ENCODE results near the gene SPATC1L.
"Not testable (repeated sequence)": the region's sequence is repeated elsewhere in the genome, so short reads cannot be mapped to it uniquely, and the experiment has no call there.

Gene SPATC1L

DNA sequence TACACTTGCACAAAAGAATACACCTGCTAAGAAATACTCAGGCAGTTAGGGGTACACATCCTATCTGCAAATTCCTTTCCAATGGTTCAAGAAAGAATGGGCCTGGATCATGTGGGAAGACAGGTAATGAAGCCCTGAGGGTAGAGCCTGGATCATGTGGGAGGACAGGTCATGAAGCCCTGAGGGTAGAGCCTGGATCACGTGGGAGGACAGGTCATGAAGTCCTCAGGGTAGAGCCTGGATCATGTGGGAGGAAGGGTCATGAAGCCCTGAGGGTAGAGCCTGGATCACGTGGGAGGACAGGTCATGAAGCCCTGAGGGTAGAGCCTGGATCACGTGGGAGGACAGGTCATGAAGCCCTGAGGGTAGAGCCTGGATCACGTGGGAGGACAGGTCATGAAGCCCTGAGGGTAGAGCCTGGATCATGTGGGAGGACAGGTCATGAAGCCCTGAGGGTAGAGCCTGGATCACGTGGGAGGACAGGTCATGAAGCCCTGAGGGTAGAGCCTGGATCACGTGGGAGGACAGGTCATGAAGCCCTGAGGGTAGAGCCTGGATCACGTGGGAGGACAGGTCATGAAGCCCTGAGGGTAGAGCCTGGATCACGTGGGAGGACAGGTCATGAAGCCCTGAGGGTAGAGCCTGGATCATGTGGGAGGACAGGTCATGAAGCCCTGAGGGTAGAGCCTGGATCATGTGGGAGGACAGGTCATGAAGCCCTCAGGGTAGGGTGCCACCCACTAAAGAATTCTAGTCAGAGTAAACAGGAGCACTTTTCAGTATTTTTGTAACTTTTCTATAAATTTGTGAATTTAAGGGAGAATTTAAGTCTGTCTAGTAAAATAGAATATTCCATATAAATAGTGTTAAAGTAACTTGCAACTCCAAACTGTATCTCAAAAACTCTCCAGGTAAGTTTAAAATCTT lies 16.9 kb upstream of the SPATC1L start:
- not testable (repeated sequence) for DNase-seq (ENCODE audit: low read depth in 1 of 2, low spot score in 1 of 2)

DNA sequence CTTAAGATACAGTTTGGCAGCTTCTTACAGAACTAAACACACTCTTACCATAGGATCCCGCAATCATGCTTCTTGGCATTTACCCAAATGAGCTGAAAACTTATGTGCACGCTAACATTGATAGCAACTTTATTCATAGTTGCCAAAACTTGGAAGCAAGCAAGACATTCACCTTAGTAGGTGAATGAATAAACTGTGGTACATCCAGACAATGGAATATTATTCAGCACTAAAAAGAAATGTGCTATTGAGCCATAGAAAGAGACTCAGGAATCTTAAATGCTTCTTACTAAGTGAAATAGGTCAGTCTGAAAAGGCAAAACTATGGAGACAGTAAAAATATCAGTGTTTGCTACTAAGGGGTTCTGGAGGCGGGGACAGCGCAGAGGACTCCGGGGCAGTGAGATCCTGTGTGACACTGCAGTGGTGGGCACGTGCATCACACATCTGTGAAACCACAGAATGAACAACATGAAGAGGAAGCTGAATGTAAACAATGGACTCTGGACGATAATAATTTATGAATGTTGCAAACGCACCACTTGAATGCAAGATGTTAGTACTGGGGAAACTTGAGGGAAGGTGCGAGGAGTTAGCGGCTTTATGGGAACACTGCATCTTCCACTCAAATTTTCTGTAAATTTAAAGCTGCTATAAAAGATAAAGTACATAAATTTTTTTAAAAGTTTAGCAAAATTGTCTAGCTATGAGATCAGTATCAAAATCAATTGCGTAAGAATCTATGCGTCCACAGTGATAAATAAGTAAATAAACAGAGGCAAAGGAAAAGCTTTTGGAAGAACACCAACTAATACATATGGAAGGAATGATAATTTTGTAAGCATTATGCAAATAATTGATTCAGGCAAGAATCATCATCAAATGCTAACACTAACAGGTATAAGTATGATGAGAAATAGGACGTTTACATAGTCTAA lies 15.4 kb upstream of the SPATC1L start:
- no peak for DNase-seq (ENCODE audit: low read depth in 1 of 2, low spot score in 1 of 2)

DNA sequence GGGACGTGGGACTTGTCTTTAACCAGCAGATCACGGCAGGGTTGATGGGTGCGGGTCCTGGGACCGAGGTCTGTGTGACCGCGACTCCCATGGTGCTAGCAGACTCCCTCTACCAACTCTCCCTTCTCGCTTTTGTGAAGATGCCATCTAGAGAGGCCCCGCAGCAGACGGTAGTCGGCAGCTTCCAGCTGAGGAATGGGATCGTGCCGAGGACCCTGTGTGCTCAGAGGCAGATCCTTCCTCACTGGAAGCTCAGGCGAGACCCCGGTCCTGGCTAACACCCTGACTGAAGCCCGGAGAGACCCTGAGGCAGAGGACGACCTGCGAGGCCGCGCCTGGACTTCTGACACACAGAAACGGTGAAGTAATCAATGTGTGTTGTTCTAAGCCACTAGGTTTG lies 12.5 kb upstream of the SPATC1L start:
- no peak for DNase-seq (ENCODE audit: low read depth in 1 of 2, low spot score in 1 of 2)

DNA sequence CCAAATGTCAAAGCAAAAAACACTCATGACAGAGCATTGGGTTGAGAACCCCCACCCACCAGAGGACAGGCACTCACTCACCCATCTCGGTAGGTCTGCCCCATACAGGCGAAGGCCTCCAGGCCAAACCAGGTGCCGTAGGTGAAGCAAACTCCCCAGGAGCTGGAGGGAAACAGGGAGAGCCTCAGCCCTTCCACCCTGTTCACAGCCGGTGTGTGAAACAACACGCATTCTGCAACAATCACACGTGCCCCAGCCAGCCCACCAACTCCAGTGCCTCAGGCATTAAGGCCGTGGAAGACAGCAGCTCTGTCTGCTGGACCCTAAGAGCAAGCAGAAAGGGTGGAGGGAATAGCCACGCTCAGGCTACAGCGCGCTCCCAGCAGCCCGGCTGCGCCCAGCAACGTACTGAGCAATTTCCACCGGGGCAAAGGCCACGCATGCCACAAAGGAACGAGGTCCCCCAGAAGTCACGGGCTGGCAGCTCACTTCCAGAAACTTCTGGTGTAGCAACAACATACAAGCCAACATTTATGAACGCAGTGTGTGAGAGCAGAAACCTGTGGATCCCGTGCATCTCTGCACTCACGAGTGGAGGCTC lies 11.4 kb upstream of the SPATC1L start:
- no peak for DNase-seq (ENCODE audit: low read depth in 1 of 2, low spot score in 1 of 2)

DNA sequence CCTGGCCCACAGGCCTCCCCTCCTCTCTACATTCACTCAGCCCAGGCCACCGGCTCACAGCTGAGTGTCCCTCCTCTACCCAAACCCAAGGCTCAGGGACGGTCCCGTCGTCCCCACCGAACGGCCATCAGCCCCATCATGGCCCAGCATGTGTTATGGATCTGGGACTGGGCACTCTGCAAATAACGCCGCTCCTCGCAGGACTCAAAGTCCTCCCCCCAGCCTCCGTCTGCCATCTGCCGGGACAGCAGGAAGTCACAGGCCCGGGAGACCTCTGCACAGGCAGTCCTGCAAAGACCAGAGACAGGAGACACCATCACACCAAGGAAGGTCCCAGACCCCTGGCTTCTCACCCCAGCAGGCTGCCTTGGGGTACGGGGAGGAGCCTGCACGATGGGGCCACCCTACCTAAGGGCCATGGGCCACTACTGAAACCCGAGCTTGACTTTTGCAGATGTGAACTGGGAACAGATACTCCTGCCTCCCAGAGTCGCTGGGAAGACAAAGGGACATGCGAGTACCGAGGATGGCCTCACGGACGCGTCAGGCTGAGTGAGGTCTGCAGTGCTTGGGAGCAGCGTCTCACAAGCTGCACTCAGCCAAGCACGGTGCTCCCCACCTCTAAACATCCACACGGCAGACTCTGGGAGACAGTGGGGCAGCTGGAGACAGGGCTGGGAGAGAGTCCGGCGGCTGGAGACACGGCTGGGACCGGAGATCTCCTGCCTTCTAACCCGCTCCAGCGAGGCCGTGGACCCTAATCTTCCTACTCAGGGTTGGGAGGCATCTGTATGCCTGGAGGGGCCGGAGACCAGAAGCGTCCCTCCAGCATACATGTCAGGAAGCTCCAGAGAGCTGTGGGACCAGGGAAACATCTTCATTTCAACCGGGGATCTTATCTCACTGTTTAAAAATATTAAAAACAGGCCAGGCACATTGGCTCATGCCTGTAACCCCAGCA lies 10.4 kb upstream of the SPATC1L start:
- no peak for DNase-seq (ENCODE audit: low read depth in 1 of 2, low spot score in 1 of 2)

DNA sequence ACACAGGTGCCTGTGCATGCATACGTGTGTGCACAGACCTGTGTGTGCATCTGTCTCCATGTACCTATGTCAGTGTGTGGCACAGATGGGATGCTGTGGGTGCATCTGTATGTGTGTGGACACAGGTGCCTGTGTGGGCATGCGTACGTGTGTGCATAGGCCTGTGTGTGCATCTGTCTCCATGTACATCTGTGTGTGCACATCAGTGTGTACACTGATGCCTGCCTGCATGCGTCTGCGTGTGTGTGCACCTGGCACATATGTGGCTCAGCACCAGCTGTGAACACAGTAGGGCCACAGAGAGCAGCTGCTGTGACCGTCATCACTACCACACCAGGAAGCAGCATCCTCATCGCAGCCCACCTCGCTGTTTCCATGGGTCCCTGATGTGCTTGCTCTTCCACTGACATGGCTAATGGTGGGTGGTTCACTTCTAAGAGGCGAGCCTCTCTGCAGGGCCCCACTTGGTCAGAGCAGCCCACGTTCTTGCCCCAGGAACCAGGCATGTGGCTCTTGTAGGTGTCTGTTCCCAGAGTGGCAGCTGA lies 9.6 kb upstream of the SPATC1L start:
- no peak for DNase-seq (ENCODE audit: low read depth in 1 of 2, low spot score in 1 of 2)

DNA sequence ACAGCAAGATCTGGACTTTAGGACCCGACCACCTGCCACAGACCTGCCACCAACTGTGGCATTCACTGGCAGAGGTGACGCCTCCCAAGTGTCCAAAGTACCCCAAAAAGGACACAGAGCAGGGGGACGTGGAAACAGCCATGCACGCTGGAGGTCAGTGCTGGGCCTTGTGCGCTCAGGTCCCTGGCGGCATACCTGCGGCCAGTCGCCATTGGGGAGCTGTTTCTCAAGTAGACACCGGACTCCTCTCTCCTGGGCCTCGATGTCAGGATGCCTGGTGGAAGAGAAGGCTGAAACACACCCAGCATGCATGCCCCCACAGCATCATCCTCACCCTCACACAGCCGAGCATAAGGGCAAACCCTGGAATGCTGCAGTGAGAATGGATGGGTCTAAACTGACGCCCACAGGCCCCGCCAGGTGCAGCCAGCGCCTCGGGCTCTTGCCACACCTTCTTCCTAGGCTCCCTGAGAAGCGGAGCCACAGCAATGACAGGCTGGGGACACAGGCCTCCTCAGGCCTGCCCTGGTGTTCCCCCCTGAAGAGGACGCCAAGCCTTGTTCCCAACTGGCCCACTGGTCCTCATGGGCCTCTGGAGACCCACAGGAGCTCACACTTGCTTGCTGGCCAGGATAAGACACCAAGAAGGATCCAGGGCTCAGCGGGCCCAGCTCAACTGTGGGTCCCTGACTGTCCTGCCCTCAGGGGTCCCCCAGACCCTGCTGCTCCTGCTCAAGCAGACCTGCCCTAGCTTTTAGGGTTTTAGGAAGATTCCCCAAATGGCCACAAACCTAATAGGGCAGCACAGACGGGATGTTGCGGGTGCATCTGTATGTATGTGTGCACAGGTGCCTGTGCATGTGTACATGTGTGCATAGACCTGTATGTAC lies 7.7 kb upstream of the SPATC1L start:
- DNase-seq (ENCODE audit: low read depth in 1 of 2, low spot score in 1 of 2), result no peak

DNA sequence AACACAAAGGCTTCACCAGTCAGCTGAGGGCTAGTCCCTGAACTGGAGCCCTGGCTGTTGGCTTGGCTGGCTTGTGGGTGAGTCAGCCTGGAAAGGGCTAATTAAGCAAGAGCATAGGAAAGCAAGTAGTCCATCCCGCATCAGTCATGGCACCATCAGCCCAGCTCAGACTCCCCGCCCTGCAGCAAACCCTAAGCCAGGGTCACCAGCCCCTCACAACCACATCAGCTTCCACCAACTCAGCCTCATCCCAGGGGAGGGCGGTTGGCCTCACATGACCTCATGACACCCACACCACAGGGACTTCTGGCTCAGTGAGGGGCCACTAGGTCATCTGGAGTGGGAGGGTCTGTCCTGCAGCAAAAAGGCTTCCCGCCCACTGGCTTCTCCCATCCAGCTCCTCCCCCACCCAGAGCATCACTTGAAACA lies 7.0 kb upstream of the SPATC1L start:
- no peak for DNase-seq (ENCODE audit: low read depth in 1 of 2, low spot score in 1 of 2)

DNA sequence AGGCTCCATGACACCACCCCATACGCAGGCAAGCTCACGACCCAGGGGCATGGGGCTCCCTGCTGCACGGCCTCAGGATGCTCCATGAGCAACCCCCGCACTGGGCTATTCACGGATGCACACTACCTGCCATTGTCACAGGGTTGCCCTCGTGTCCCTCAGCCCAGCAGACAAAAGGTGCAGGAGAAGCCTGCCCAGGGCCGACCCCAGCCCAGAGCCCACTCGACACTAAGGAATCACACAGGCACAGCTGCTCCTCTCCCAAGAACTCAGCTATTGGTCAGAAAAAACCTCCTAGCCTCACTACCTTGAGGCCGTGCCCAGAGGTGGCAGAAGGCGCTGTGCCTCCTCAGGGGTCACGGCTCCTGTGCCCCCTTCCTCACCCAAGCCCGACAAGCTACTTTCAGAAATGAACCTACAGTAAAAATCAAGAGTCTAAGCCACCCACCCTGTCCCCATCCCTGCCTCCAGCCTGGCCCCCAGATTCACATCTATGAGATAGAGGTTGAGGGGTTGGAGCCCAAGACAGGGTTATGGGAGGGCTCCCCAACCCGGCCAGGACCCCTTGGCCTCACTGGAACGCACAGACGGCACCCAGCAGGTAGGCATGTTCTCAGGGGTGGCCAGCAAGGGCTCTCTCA lies 6.4 kb upstream of the SPATC1L start:
- DNase-seq (ENCODE audit: low read depth in 1 of 2, low spot score in 1 of 2), result no peak

DNA sequence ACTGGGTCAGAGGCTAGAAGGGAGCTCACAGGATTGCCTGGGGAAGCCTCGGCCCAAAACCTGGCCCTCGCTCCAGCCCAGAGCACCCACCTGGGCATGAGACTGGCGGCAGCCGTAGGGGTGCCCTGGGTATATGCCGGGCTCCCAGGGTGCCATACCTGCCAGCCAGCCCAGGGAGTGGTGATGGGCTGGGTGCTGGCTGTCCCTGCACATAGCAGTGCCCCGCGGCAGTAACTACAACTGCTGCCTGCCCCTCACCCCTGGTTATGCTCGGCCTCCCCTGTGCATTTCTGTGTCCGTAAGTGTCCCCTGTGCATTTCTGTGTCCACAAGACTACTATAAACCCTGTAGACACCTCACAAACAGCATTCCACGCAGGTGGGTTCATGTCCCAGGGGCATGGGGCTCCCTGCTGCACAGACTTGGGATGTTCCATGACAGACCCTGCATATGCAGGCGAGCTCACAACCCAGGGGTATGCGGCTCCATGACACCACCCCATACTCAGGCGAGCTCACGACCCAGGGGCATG lies 5.8 kb upstream of the SPATC1L start:
- DNase-seq (ENCODE audit: low read depth in 1 of 2, low spot score in 1 of 2), result no peak

DNA sequence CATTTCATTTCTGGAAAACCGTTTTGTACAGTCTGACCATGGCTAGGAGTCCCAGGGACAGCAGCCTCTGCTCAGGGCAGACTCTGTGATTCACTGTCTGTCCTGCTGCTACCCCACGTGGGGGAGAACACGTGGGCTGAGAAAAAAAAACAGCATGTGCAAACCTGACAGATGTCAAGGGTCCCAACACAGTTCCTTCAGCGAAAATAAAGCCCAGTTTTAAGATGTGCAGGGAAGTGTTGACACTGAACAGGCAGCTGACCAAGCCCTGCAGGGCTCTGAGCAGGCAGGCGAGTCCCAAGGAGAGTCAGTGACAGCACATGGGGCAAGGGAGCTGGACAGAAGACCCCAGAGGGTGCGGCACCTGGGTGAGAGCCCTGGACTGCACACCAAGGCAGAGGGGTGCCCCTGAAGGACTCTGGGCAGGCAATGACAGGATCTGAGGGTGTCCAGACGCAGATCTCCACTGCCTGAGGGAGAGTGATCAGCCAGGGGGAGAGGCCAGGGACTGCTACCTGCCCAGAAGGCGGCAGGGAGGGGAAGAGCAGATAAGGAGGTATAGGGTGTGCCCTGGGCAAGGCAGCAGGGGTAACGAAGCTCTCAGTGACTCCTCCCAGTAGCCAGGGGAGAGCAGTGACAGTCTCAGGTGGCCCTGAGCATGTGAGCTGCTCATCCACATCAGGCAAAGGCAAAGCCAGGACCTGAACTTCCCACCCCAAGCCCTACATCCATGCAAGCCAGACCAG lies 5.1 kb upstream of the SPATC1L start:
- no peak for DNase-seq (ENCODE audit: low read depth in 1 of 2, low spot score in 1 of 2)

DNA sequence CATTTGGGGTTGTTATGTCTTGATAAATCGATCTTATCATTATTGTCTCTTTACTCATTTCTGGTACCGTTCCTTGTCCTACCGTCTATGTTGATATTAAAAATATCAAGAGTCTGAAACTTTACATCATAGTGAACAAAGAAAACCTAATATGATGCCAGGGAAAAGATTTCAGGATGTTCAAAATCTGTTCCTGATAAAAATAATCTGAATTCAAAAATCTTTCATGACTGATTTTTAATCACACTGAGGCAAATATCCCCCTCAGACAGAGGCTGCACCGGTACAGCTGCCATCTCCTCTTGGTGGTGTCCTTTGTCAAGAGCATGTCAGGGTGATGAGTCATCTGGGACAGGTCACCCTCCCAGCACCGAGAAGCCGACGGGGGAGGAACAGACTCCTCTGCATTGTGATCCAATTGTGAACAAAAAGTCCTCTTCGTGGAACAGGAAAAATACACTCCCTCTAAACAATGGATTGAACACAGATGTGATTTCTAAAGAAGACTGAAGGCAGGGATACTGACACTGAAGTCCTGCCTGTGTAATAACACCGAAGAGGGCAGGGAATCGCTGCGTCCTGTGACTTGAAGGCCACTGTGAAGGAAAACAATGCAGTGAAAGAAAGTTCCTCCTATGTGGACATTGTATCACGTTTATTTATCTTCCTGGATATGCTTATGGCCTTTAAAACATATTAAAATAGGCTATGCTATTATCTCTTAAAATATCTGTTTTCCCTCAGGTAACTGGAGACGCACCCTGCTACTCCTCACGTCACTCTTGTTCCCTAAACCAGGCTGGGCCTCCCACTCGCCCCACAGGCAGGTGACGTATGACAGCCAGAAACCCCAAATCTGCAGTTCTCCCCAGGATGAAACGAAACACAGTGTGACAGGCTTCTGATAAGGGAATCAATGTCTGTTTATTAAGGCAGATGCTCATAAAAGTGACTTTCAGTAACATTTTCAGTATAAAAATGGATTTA lies 4.3 kb upstream of the SPATC1L start:
- DNase-seq (ENCODE audit: low read depth in 1 of 2, low spot score in 1 of 2), result no peak

DNA sequence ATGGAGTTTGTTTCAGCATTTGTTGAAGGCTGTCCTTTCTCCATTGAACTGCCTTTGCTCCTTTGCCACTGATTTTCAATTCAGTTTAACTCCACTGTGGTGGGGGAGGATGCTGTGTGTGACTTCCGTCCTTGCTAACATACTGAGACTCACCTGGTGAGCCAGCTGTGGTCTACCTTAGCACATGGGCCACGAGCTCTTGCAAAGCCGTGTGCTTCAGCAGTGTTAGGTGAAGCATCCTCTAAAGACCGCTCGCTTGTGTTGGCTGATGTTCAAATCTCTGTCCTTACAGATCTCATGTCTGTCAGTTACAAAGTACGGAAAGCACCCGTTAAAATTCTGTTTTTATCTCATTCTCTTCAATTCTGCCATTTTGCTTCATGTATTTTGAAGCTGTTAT lies 3.6 kb upstream of the SPATC1L start:
- DNase-seq (ENCODE audit: low read depth in 1 of 2, low spot score in 1 of 2), result no peak

DNA sequence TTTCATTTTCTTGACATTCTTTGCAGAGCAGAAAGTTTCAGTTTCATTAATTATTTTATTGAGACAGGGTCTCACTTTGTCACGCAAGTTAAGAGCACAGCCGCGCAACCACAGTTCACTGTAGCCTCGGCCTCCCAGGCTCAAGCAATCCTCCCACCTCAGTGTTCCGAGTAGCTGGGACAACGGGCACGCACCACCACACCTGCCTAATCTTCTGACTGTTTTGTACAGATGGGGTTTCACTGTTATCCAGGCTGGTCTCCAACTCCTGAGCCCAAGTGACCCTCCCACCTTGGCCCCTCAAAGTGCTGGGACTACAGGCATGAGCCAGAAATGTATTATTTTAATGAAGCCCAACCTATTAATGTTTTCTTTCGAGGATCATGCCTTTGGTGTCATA lies 3.0 kb upstream of the SPATC1L start:
- DNase-seq (ENCODE audit: low read depth in 1 of 2, low spot score in 1 of 2), result no peak

DNA sequence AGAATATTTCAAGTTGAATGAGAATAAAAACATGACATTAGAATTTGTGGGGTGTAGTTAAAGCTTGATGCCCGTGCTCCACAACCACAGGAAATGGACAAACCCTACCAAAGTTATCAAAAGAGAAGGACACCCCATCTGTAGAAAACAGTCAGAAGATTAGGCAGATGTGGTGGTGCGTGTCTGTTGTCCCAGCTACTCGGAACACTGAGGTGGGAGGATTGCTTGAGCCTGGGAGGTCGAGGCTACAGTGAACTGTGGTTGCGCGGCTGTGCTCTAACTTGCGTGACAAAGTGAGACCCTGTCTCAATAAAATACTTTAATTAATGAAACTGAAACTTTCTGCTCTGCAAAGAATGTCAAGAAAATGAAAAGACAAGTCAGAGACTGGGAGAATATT lies 1.5 kb upstream of the SPATC1L start:
- DNase-seq (ENCODE audit: low read depth in 1 of 2, low spot score in 1 of 2), result no peak
